GM12878 (cell line): Measurements from ENCODE around the gene CYBB. TPM values are rescaled to one million over a fixed set of nuclear protein-coding genes. Genes with fewer than 3 reads are reported as not detected.

Experiments
- ATAC-seq: fragments of 200-7000 bp; cut with Tn5 transposase; 3 replicates; pipeline ENCODE4 v1.9.1; 2020; ENCODE audit warnings: mild to moderate bottlenecking, moderate library complexity
- BruUV-seq: library from RNA; stranded (reverse); fragments of 400-500 nt; replicated peaks from 2 replicates; lab custom pipeline; 2021; lab: Mats Ljungman, UMichigan
- CTCF ChIA-PET: fragments of 300-600 bp; sonication (Branson Sonifier 250); formaldehyde crosslinking; extraction: SDS; loops from one replicate; lab custom pipeline; 2021; ENCODE audit warnings: inconsistent platforms; lab: Yijun Ruan, JAX
- POLR2A ChIA-PET: fragments of 350-600 bp; formaldehyde crosslinking; extraction: SDS; loops from one replicate; lab custom pipeline; 2021; ENCODE audit warnings: inconsistent platforms; lab: Charles Lee
- RAD21 ChIA-PET: fragments of 300-600 bp; sonication (Branson Sonifier 250); formaldehyde crosslinking; loops from one replicate; lab custom pipeline; 2023; ENCODE audit warnings: antibody characterized with exemption; ENCODE audit not compliant: unreplicated experiment; lab: Charles Lee
- SMC1A ChIA-PET: fragments of 300-600 bp; sonication (Branson Sonifier 250); formaldehyde crosslinking; loops from one replicate; lab custom pipeline; 2023; ENCODE audit not compliant: unreplicated experiment, uncharacterized antibody; lab: Charles Lee
- DNase-seq: peaks from one replicate; pipeline ENCODE4 v3.0.0-alpha.2; 2011; ENCODE audit warnings: low read depth, low spot score
- FAIRE-seq: peaks from 3 replicates; lab custom pipeline; 2011; peaks lifted over from hg19 to GRCh38; lab: Jason Lieb, UNC
- H2AFZ ChIP-seq: 2 replicates; pipeline ENCODE4 v1.6.0; 2011; ENCODE audit warnings: low read depth, low read length, control low read depth; ENCODE audit not compliant: control insufficient read depth
- H3K27ac ChIP-seq: 2 replicates; pipeline ENCODE4 v1.5.1; 2011; ENCODE audit warnings: control low read depth; ENCODE audit not compliant: control insufficient read depth, insufficient read depth
- H3K27me3 ChIP-seq, 2 experiments: replicated peaks in 1 of 2; 2 replicates each; pipeline versions ENCODE4 v1.6.0 to v1.6.1; 2011; ENCODE audit warnings: low read length in 1 of 2; ENCODE audit not compliant: control insufficient read depth in 2 of 2, insufficient read depth in 2 of 2
- H3K36me3 ChIP-seq, 2 experiments: 2 replicates each; pipeline ENCODE4 v1.5.1; 2011; ENCODE audit warnings: low read length in 1 of 2; ENCODE audit not compliant: control insufficient read depth in 2 of 2, insufficient read depth in 2 of 2
- H3K4me1 ChIP-seq: 2 replicates; pipeline ENCODE4 v1.6.1; 2011; ENCODE audit warnings: mild to moderate bottlenecking, low read length, moderate library complexity, mixed read lengths; ENCODE audit not compliant: control insufficient read depth, insufficient read depth
- H3K4me2 ChIP-seq: 2 replicates; pipeline ENCODE4 v1.6.0; 2011; ENCODE audit warnings: control low read depth; ENCODE audit not compliant: control insufficient read depth, insufficient read depth
- H3K4me3 ChIP-seq: fragments of 200-600 bp; sonication (generic); 2 replicates; pipeline ENCODE4 v1.5.1; 2016
- H3K79me2 ChIP-seq: 2 replicates; pipeline ENCODE4 v1.6.0; 2011; ENCODE audit warnings: low read length; ENCODE audit not compliant: control insufficient read depth, insufficient read depth
- H3K9ac ChIP-seq: 2 replicates; pipeline ENCODE4 v1.8.0; 2011; ENCODE audit warnings: low read length, control low read depth, mixed read lengths; ENCODE audit not compliant: control insufficient read depth, insufficient read depth
- H3K9me3 ChIP-seq: replicated peaks from 3 replicates; pipeline ENCODE4 v1.5.1; 2011; ENCODE audit warnings: mild to moderate bottlenecking, low read length; ENCODE audit not compliant: control insufficient read depth, insufficient read depth
- H4K20me1 ChIP-seq: 2 replicates; pipeline ENCODE4 v1.6.0; 2011; ENCODE audit not compliant: control insufficient read depth, insufficient read depth
- BHLHE40 ChIP-seq, 2 experiments: fragments of 450-650 bp in 1 of 2; IDR thresholded peaks; 2 replicates each; pipeline ENCODE4 v1.6.1; 2011 to 2017; ENCODE audit warnings: low read depth in 2 of 2, borderline replicate concordance in 1 of 2, improper control_type of control experiment in 1 of 2, low read length in 1 of 2, mild to moderate bottlenecking in 1 of 2
- CBX5 ChIP-seq: sonication (generic); IDR thresholded peaks from 2 replicates; pipeline ENCODE4 v1.6.1; 2016; ENCODE audit warnings: low read depth, moderate library complexity, mild to moderate bottlenecking, inconsistent platforms
- HDGF ChIP-seq: fragments of 450-650 bp; IDR thresholded peaks from 2 replicates; pipeline ENCODE4 v1.6.1; 2016; ENCODE audit warnings: antibody characterized with exemption
- IKZF2 ChIP-seq, 2 experiments: fragments of 450-650 bp; IDR thresholded peaks; 2 replicates each; pipeline ENCODE4 v1.6.1; 2017; ENCODE audit warnings: mild to moderate bottlenecking in 2 of 2, moderate library complexity in 2 of 2
- MAX ChIP-seq: IDR thresholded peaks from 2 replicates; pipeline ENCODE4 v1.6.1; 2012; ENCODE audit warnings: low read depth, low read length, improper control_type of control experiment
- MLLT1 ChIP-seq: fragments of 450-650 bp; IDR thresholded peaks from 2 replicates; pipeline ENCODE4 v1.6.1; 2016; ENCODE audit warnings: mild to moderate bottlenecking
- MXI1 ChIP-seq: fragments of 150-350 bp; IDR thresholded peaks from 2 replicates; pipeline ENCODE4 v1.6.1; 2011; ENCODE audit warnings: low read depth, mild to moderate bottlenecking, inconsistent platforms, low read length, improper control_type of control experiment
- NBN ChIP-seq: fragments of 450-650 bp; IDR thresholded peaks from 2 replicates; pipeline ENCODE4 v1.6.1; 2016
- POU2F2 ChIP-seq: IDR thresholded peaks from 3 replicates; pipeline ENCODE4 v1.6.1; 2011; ENCODE audit warnings: low read depth, mild to moderate bottlenecking, low read length, borderline replicate concordance
- RAD21 ChIP-seq: IDR thresholded peaks from 2 replicates; pipeline ENCODE4 v1.6.1; 2011; ENCODE audit warnings: mild to moderate bottlenecking, low read depth, low read length, moderate library complexity; ENCODE audit not compliant: insufficient read depth
- RELA ChIP-seq: fragments of 450-650 bp; IDR thresholded peaks from 2 replicates; pipeline ENCODE4 v1.8.0; 2014; ENCODE audit warnings: borderline replicate concordance; ENCODE audit not compliant: partially characterized antibody
- SKIL ChIP-seq: fragments of 450-650 bp; IDR thresholded peaks from 2 replicates; pipeline ENCODE4 v1.6.1; 2017; ENCODE audit warnings: mild to moderate bottlenecking, low read depth, inconsistent platforms; ENCODE audit not compliant: poor library complexity, severe bottlenecking
- SMC3 ChIP-seq: IDR thresholded peaks from 2 replicates; pipeline ENCODE4 v1.6.1; 2011; ENCODE audit warnings: low read length, improper control_type of control experiment, borderline replicate concordance
- YY1 ChIP-seq: IDR thresholded peaks from 2 replicates; pipeline ENCODE4 v1.6.1; 2011; ENCODE audit warnings: low read depth, mild to moderate bottlenecking, low read length
- WGBS: methylation state at CpG from one replicate; pipeline ENCODE4 v1.1.6; 2016; ENCODE audit warnings: low lambda C conversion rate; ENCODE audit not compliant: insufficient replicate concordance, insufficient coverage; ENCODE audit errors: missing lambda C conversion rate; 5-methylcytosine and 5-hydroxymethylcytosine counted together
- in situ Hi-C: fragments of 300-500 bp; cut with MboI; formaldehyde crosslinking; loops from 9 replicates; pipeline ENCODE4 v1.14.3; 2018; ENCODE audit warnings: mixed read lengths
- intact Hi-C: fragments of 100-400 bp; cut with micrococcal nuclease; formaldehyde crosslinking; loops from one replicate; pipeline ENCODE4 v1.14.2; 2022; ENCODE audit not compliant: unreplicated experiment
- polyA plus RNA-seq, 11 experiments: library from polyadenylated mRNA; depleted of rRNA in 4 of 11; unstranded in 6 of 11; stranded (reverse) in 5 of 11; fragments of >200 nt; fragmentation: Nextera tagmentation in 4 of 11; fragmentation: Illumina TruSeq in 1 of 11; extraction: Ambion mirVana in 4 of 11; extraction: Trizol in 1 of 11; gene quantifications; 1 replicate in 1 of 11; 2 replicates in 10 of 11; pipeline versions ENCODE4 v1.2.1 to v1.2.3, GENCODE V29; 2011 to 2016; ENCODE audit warnings: inconsistent platforms in 2 of 11, missing spikeins in 2 of 11, low read depth in 1 of 11
- total RNA-seq, 4 experiments: library from RNA; depleted of rRNA in 3 of 4; stranded (reverse); fragments of >200 nt in 3 of 4; fragmentation: Illumina TruSeq in 1 of 4; extraction: Trizol in 1 of 4; gene quantifications; 2 replicates each; pipeline versions ENCODE4 v1.2.1 to v1.2.3, GENCODE V29; 2013 to 2021
- TF ChIP-seq, protein P1 (sequence below), 3 experiments: IDR thresholded peaks in 2 of 3; conservative IDR thresholded peaks in 1 of 3; 2 replicates each; pipeline ENCODE4 v1.5.1; 2011; ENCODE audit warnings: low read depth in 3 of 3, low read length in 3 of 3, mild to moderate bottlenecking in 3 of 3, control low read depth in 2 of 3, moderate library complexity in 2 of 3, inconsistent platforms in 1 of 3, mixed read lengths in 1 of 3; ENCODE audit not compliant: control insufficient read depth in 2 of 3, insufficient read depth in 1 of 3; ENCODE audit errors: extremely low read depth in 1 of 3
- TF ChIP-seq, protein P2 (sequence below): IDR thresholded peaks from 2 replicates; pipeline ENCODE4 v1.6.1; 2011; ENCODE audit warnings: low read depth, low read length, improper control_type of control experiment, borderline replicate concordance

Gene CYBB
- total and polyA plus RNA-seq, 10 of the 15 experiments (the other 5 are each of a cell fraction or from before 2014, with no cell fraction given), result 6.2 to 73.9 (median 24.8) TPM

GRCh38 chrX:37745354-37745753 lies 34.5 kb upstream of the CYBB start:
- ChIA-PET RAD21 (interaction anchor here (0.7 to 6.4 kb wide), 21 partner anchors 10 to 1164 kb away, joined by 3 to 186 read pairs (median 5); partner anchors contain the start of gene CYBB), SMC1A (interaction anchor here (0.6 to 7.1 kb wide), 20 partner anchors 10 to 529 kb away, joined by 3 to 264 read pairs (median 7); partner anchors contain the start of gene CYBB), CTCF (interaction anchor here (0.6 to 8.6 kb wide), 25 partner anchors 9 to 429 kb away, joined by 3 to 376 read pairs (median 6); partner anchors contain the start of gene CYBB), POLR2A (interaction anchor here (1.3 to 3.7 kb wide), 6 partner anchors 36 to 80 kb away, joined by 3 to 19 read pairs (median 8); partner anchors contain the start of gene CYBB)
- 2% methylated on average over 3 of the region's 3 CpGs for WGBS
- Histone ChIP-seq H4K20me1 (no peaks in the 10 kb centered on the region), H3K4me1 (peaks cover 15% of the 10 kb centered on the region), H3K79me2 (no peaks in the 10 kb centered on the region), H3K27ac (peak overlapping the region; percentile 69), H2AFZ (no peak overlapping the region), H3K9me3 (no peaks in the 10 kb centered on the region), H3K4me2 (peak overlapping the region; percentile 28), H3K27me3 (no peaks in the 10 kb centered on the region; a peak in 1 of 4 replicates), H3K4me3 (no peak overlapping the region), H3K9ac (no peak overlapping the region), H3K36me3 (no peaks in the 10 kb centered on the region)
- BruUV-seq, result no TSS peak
- DNase-seq (peak; percentile 53), ATAC-seq (peak; percentile 86), FAIRE-seq (peak; percentile 85)
- in situ Hi-C loops (loop anchor here (10.0 kb wide), 1 partner anchor 429 kb away; no protein-coding TSS in a partner anchor), intact Hi-C loops (loop anchor here (1.0 kb wide), 2 partner anchors 80 to 430 kb away; no protein-coding TSS in a partner anchor)
- TF ChIP-seq, protein P1, sequence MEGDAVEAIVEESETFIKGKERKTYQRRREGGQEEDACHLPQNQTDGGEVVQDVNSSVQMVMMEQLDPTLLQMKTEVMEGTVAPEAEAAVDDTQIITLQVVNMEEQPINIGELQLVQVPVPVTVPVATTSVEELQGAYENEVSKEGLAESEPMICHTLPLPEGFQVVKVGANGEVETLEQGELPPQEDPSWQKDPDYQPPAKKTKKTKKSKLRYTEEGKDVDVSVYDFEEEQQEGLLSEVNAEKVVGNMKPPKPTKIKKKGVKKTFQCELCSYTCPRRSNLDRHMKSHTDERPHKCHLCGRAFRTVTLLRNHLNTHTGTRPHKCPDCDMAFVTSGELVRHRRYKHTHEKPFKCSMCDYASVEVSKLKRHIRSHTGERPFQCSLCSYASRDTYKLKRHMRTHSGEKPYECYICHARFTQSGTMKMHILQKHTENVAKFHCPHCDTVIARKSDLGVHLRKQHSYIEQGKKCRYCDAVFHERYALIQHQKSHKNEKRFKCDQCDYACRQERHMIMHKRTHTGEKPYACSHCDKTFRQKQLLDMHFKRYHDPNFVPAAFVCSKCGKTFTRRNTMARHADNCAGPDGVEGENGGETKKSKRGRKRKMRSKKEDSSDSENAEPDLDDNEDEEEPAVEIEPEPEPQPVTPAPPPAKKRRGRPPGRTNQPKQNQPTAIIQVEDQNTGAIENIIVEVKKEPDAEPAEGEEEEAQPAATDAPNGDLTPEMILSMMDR (IDR thresholded peaks at IDR 0.05 in 2 of 3, conservative IDR thresholded peaks at IDR 0.05 in 1 of 3; ENCODE audit: control insufficient read depth in 2 of 3, extremely low read depth in 1 of 3, insufficient read depth in 1 of 3, low read depth in 3 of 3, low read length in 3 of 3), result peak; percentile 84 to 91 (median 84)
- TF ChIP-seq POU2F2 (peak; percentile 84; the same call in 1 of the 3 replicates), CBX5 (no peak), RAD21 (peak; percentile 97), YY1 (peak; percentile 75; the same call in 1 of the 2 replicates), RELA (no peak), IKZF2 (IDR thresholded peaks at IDR 0.05) (no peak), BHLHE40 (IDR thresholded peaks at IDR 0.05; ENCODE audit: borderline replicate concordance in 1 of 2, low read depth in 2 of 2, low read length in 1 of 2) (no peak), NBN (peak; percentile 34; the same call in 1 of the 2 replicates), MXI1 (no peak), MAX (no peak), MLLT1 (peak; percentile 48; the same call in 1 of the 2 replicates), SMC3 (peak; percentile 97), HDGF (0 out of 2 replicates have a peak, but pooled peaks have one; percentile 15), SKIL (no peak)
- TF ChIP-seq, protein P2, sequence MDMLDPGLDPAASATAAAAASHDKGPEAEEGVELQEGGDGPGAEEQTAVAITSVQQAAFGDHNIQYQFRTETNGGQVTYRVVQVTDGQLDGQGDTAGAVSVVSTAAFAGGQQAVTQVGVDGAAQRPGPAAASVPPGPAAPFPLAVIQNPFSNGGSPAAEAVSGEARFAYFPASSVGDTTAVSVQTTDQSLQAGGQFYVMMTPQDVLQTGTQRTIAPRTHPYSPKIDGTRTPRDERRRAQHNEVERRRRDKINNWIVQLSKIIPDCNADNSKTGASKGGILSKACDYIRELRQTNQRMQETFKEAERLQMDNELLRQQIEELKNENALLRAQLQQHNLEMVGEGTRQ, result no peak
